Activated CD4-positive, alpha-beta T cell treated with anti-CD3 and anti-CD28 coated beads for 36 hours (primary cell): ENCODE measurements around the gene ZNG1A. TPM values are rescaled to one million over a fixed set of nuclear protein-coding genes. Genes with fewer than 3 reads are reported as not detected.

Source experiments
- total RNA-seq, 2 experiments: library from RNA; stranded (reverse); gene quantifications; one replicate each; pipeline ENCODE4 v1.2.3, GENCODE V29; 2021

Gene ZNG1A
- total RNA-seq, 2 experiments from 2014 or later, result 45.5 to 63.1 TPM

Other genes starting within 250 kb of the ZNG1A start
- 10 to 100 TPM; 10.1 to 11.2 TPM for gene WASHC1, start 149.6 kb downstream of the ZNG1A start, total RNA-seq
- under 1 TPM; 0.16 to 0.19 TPM for gene FOXD4, start 60.6 kb downstream of the ZNG1A start, total RNA-seq
- gene DOCK8, start 35.8 kb upstream of the ZNG1A start, total RNA-seq, result 100 to 1,000 TPM; 100 to 125 TPM